ENCODE results near the gene KPTN.
A peak's percentile ranks its signal among the peaks of the same experiment; 100 is the strongest.

Gene KPTN

GRCh38 chr19:47499371-47499770, 15.4 kb upstream of the KPTN start:
- H3K27me3 Mint-ChIP-seq = no peaks in the 10 kb centered on the region
- no peaks in the 10 kb centered on the region for H3K9me3 Mint-ChIP-seq
- H3K4me1 Mint-ChIP-seq = peaks cover 24% of the 10 kb centered on the region
- ATAC-seq = no peak
- H3K4me3 Mint-ChIP-seq = no peak overlapping the region
- no peak for DNase-seq
- peak overlapping the region in 1 of 2 donors; percentile 14 for H3K27ac Mint-ChIP-seq

GRCh38 chr19:47498561-47498960, 14.5 kb upstream of the KPTN start:
- DNase-seq (no peak), ATAC-seq (no peak)
- Mint-ChIP-seq H3K27me3 (no peaks in the 10 kb centered on the region), H3K27ac (no peak overlapping the region), H3K4me3 (no peak overlapping the region), H3K4me1 (peaks cover 24% of the 10 kb centered on the region), H3K9me3 (no peaks in the 10 kb centered on the region)

DNA sequence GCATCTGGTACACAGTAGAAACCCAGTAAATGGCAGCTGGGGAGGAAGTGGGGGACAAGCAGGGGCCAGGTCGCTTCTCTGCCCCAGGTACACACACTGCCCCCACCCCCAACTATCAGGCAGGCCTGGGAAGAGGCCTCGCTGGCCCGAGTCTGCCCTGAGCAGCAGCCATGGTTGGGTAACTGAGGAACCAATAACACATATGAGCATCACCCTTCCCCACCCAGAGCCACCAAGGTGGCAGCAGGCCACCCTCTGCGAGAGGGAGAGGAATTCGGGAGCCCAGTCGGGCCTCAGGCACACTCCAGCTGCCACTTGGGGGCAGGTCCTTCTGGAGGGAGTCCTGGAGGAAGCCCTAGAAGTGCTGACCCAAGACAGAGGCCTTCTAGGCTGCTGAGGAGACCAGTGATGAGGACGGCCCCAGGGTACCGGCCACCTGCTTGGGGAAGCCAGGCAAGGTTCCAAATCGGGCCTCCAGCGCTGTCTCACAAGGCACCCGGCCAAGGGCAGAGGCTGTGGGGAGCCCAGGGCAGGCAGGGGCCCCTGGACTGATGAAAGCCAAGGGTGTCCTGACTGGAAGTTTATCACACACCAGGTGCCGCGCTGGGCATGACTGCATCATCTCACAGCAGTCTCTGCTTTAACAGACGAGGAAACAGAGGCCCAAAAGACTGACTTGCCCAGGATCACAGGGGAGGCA, 14.0 kb upstream of the KPTN start:
- no peak for DNase-seq
- H3K27me3 Mint-ChIP-seq = no peaks in the 10 kb centered on the region
- H3K4me1 Mint-ChIP-seq = peaks cover 25% of the 10 kb centered on the region
- no peak for ATAC-seq
- H3K9me3 Mint-ChIP-seq = no peaks in the 10 kb centered on the region
- no peak overlapping the region for H3K4me3 Mint-ChIP-seq
- no peak overlapping the region for H3K27ac Mint-ChIP-seq

DNA sequence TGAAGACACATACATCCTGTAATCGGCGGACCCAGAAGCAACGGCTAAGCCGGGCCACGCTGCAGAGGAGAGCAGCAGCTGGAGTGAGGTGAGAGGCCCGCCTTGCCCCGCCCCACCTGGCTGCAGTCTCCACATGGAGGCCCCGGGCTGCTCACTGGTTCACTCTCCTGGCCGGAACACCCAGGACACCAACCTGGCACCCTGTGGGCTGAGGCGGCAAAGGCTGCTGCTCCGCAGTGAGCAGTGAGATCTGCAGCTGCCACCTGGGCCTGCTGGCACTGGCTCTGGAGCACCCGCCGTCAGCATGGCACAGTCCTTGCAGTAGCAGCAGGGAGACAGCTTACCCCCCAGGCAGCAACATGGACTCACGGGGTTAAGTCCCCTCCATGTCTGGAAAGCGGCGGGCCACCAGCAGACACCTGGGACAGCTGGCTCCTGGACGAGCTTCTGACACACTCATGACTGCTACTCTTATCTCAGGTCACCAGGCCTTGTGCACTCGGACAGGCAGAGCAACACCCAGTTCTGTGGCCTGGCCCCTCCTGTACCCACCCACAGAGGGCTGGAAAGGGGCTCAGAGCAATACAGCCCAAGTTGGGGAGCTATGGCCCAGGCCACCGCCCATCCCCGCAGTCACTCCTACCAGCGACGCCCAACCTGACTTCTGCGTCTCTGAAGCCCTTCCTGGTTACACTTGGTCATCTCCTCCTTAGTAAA, 13.2 kb upstream of the KPTN start:
- Mint-ChIP-seq H3K4me3 (no peak overlapping the region), H3K9me3 (no peaks in the 10 kb centered on the region), H3K27ac (no peak overlapping the region), H3K27me3 (no peaks in the 10 kb centered on the region), H3K4me1 (peaks cover 33% of the 10 kb centered on the region)
- ATAC-seq (no peak), DNase-seq (no peak)

DNA sequence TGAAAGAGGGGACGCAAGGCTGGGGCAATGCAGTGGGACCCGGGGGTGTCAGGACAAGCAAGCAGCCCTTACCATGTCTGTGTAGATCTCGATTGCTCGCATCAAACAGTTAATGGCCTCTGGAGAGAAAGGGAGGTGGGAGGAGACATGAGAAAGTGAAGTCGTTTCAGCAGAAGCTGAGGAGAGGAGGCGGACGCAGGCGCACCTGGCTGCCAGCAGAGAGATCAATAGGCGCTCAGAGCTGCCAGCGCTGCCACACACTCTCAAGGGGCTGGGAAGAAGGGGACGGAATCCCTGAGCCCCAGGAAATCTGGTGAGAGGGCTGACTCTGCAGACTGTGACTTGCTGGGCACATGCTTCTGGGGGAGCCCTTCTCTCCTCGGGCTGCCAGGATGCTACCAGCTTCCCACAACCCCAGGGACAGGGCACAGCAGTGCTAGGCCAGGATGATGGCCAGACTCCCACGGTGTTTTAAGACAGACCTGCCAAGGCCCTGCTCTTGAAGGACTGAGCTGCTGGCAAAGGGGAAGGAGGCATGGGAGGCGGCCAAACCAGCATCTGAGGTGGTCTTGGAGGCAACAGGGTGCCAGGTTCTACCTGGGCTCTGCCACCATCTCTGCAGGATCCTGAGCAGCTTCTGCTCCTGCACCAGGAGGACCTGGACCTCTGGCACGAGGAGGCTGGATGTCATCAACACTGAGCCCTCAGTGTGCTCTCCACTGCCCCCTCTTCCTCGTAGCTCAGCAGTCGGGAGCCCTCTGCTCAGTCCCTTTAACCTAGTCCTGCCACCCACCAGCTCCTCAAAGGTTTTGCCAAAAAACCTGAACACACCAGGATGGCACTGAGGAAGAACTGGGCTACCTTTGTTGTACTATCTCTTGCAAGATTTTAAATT, 11.7 kb upstream of the KPTN start:
- Mint-ChIP-seq H3K9me3 (no peaks in the 10 kb centered on the region), H3K27me3 (no peaks in the 10 kb centered on the region), H3K4me3 (no peak overlapping the region), H3K27ac (peak overlapping the region in 1 of 2 donors; percentile 82), H3K4me1 (peaks cover 43% of the 10 kb centered on the region)
- DNase-seq = no peak
- no peak for ATAC-seq

- Mint-ChIP-seq H3K27ac (no peak overlapping the region), H3K4me3 (no peak overlapping the region)
- no peak for ATAC-seq
Observed at GRCh38 chr19:47494729-47495128, 10.7 kb upstream of the KPTN start.

GRCh38 chr19:47494211-47494547, 10.2 kb upstream of the KPTN start:
- H3K27me3 Mint-ChIP-seq = no peaks in the 10 kb centered on the region
- no peak overlapping the region for H3K27ac Mint-ChIP-seq
- peaks cover 47% of the 10 kb centered on the region for H3K4me1 Mint-ChIP-seq

More at GRCh38 chr19:47494729-47495128, 10.7 kb upstream of the KPTN start:
- H3K4me1 Mint-ChIP-seq = peaks cover 47% of the 10 kb centered on the region
- H3K9me3 Mint-ChIP-seq = no peaks in the 10 kb centered on the region
- H3K27me3 Mint-ChIP-seq = no peaks in the 10 kb centered on the region
- DNase-seq = no peak

DNA sequence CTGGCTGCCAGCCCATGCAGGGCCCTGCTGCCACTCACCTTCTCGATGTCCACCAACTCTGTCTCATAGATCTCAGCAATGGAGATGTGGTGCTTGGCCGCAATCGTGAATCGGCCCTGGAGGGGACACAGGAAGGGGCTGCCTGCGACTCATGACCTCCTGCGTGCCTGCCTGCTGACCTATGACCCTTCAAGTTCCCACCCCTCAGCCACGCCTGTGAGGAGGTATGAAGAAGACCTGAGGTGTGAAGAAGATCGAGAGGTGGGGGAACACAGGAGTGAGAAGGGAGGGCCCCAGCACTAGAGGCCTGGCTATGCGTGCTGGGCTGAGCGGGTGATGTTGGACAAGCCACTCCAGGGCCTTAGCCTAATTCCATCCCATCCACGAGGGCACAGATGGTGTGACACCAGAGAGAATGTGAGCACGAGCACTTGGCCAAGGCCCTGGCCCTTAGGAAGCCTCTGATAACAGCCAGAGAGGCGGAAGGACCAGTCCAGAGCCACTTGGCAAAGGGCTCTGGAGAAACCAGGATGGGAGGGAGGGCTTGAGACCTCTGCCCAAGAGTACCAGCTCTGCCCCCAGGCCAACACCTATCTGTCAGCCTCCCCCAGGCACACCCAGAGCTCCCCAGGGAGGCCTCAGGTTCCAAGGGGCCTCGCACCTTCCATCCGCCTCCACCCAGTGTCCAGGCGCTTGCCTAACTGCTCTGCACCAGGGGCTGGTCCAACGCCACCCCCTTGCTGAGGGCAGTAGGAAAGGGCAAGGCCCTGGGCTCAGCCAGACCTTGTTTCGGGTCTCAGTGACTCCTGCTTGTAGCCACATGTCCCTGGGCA, 9.6 kb upstream of the KPTN start:
- peak overlapping the region in 1 of 2 donors; percentile 19 for H3K27ac Mint-ChIP-seq
- H3K27me3 Mint-ChIP-seq = no peaks in the 10 kb centered on the region
- no peak overlapping the region for H3K4me3 Mint-ChIP-seq
- no peaks in the 10 kb centered on the region for H3K9me3 Mint-ChIP-seq
- H3K4me1 Mint-ChIP-seq = peaks cover 47% of the 10 kb centered on the region
- no peak for ATAC-seq
- DNase-seq = no peak

More at GRCh38 chr19:47494211-47494547, 10.2 kb upstream of the KPTN start:
- Mint-ChIP-seq H3K9me3 (no peaks in the 10 kb centered on the region), H3K4me3 (no peak overlapping the region)
- DNase-seq (no peak), ATAC-seq (no peak)

- DNase-seq (no peak), ATAC-seq (no peak)
- H3K4me3 Mint-ChIP-seq = no peak overlapping the region
- H3K27ac Mint-ChIP-seq = peak overlapping the region in 1 of 2 donors; percentile 80
- no peaks in the 10 kb centered on the region for H3K27me3 Mint-ChIP-seq
- H3K9me3 Mint-ChIP-seq = no peaks in the 10 kb centered on the region
- H3K4me1 Mint-ChIP-seq = peaks cover 54% of the 10 kb centered on the region
Observed at GRCh38 chr19:47492571-47493377, 8.8 kb upstream of the KPTN start.

DNA sequence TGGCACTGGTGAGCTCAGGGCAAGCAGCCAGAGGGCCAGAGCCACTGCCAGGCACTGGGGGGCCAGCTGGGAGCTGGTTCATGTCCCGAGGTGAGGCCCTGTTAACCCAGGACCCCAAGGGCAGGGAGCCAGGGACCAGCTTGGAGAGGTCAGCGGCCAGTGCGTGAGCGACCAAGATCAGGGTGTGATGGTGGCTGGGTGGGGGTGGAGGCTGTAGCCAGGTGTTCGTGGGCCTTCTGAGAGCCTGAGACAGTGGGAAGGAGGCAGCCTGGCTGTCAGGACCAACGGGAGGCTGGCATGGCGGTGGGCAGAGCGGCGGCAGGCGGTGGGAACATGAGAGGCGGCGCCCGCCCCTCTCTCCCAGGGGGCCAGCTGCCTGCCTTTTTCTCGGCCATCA, 8.1 kb upstream of the KPTN start:
- ATAC-seq (no peak), DNase-seq (no peak)
- Mint-ChIP-seq H3K9me3 (no peaks in the 10 kb centered on the region), H3K4me1 (peaks cover 61% of the 10 kb centered on the region), H3K4me3 (no peak overlapping the region), H3K27me3 (no peaks in the 10 kb centered on the region), H3K27ac (no peak overlapping the region)

DNA sequence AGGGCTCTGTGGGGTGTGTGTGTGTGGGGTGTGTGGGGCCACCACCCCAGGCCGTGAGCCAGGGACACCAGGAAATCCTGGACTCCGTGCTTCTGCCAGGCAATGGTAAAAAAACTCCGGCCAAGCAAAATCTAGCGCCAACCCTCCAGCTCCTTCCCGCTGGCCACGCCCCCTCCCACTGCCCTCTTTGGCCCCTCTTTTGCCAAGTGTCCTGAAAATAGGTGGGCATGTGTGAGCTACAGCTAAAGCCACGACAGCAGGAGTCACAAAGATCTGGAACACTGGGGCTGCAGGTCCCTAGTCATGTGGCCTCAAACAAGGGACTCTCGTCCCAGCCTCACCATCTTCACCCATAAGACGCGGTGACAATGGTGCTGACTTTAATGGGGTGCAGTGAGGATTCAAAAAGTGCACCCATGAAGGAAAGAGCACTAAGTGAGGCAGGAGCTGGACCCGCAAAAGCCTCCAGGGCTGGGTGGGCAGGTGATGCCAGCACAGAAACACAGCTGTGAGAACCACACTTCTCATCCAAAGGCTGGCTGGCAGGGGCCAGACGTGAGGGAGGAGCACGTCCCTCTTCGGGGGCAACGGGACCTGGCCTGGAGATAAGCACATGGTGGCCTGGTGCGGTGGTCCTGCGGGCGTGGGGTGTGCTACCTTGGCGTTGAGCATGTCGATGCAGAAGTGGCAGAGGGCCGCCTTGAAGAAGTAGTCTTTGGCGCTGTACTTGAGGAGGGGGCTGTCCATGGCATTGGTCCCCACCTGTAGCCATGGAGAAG, 7.5 kb upstream of the KPTN start:
- no peaks in the 10 kb centered on the region for H3K9me3 Mint-ChIP-seq
- H3K4me1 Mint-ChIP-seq = peaks cover 62% of the 10 kb centered on the region
- no peaks in the 10 kb centered on the region for H3K27me3 Mint-ChIP-seq
- DNase-seq (no peak), ATAC-seq (no peak)
- H3K4me3 Mint-ChIP-seq = no peak overlapping the region
- H3K27ac Mint-ChIP-seq = no peak overlapping the region

DNA sequence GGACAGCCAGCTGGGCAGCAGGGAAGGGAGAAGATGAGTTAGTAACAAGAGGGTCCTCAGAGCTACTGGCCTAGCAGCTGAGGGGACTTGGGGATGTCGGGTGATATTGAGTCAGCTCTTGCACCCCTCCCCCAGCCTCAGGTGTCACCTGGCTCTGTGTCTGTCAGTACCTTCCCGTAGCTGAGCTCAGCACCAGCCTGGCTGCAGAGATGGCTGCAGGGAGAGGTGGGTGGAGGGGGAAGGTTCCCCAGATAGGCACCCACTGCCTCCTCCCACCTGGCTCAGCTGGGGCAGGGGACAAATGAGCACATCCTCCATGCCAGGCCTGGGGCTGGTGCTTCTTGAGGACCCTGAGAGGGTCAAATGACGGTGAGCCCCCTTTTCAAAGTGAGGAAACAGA, 6.8 kb upstream of the KPTN start:
- H3K27ac Mint-ChIP-seq = peak overlapping the region in 1 of 2 donors; percentile 69
- no peaks in the 10 kb centered on the region for H3K9me3 Mint-ChIP-seq
- peaks cover 64% of the 10 kb centered on the region for H3K4me1 Mint-ChIP-seq
- ATAC-seq (no peak), DNase-seq (no peak)
- H3K4me3 Mint-ChIP-seq = no peak overlapping the region
- H3K27me3 Mint-ChIP-seq = no peaks in the 10 kb centered on the region

DNA sequence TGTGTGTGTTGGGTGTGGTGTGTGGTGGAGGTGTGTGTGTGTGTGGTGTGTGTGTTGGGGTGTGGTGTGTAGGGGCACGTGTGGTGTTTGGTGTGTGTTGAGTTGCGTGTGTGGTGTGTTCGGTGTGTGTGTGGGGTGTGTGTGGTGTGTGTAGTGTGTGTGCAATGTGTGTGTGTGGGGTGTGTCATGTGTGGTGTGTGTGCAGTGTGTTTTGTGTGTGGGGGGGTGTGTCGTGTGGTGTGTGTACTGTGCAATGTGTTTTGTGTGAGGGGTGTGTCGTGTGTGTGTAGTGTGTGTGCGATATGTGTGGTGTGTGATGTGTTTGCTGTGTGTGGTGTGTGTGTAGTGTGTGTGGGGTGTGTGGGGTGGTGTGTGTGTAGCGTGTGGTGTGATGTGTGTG, 6.0 kb upstream of the KPTN start:
- peaks cover 68% of the 10 kb centered on the region for H3K4me1 Mint-ChIP-seq
- H3K9me3 Mint-ChIP-seq = no peaks in the 10 kb centered on the region
- no peak overlapping the region for H3K4me3 Mint-ChIP-seq
- no peak for DNase-seq
- no peaks in the 10 kb centered on the region for H3K27me3 Mint-ChIP-seq
- ATAC-seq = no peak
- no peak overlapping the region for H3K27ac Mint-ChIP-seq
